Neural progenitor cell (in vitro differentiated cells): ENCODE data around the gene RBM25. TPM values are rescaled to one million over a fixed set of nuclear protein-coding genes. Genes with fewer than 3 reads are reported as not detected.

ENCODE experiments used
- DNase-seq: peaks from one replicate; pipeline ENCODE4 v3.0.0-alpha.2; 2016; ENCODE audit warnings: low spot score
- H2AFZ ChIP-seq: fragments of 200-600 bp; sonication (generic); replicated peaks from 2 replicates; pipeline ENCODE4 v1.6.1; 2016; ENCODE audit warnings: antibody characterized with exemption
- H3F3A ChIP-seq: fragments of 200-600 bp; sonication (generic); 2 replicates; pipeline ENCODE4 v1.6.1; 2016; ENCODE audit warnings: antibody characterized with exemption, low read depth
- H3K27ac ChIP-seq: fragments of 200-600 bp; sonication (generic); 2 replicates; pipeline ENCODE4 v1.5.1; 2016; ENCODE audit warnings: mild to moderate bottlenecking
- H3K27me3 ChIP-seq: fragments of 200-600 bp; sonication (generic); 2 replicates; pipeline ENCODE4 v1.6.1; 2016; ENCODE audit warnings: mild to moderate bottlenecking, moderate library complexity
- H3K36me3 ChIP-seq: fragments of 200-600 bp; sonication (generic); 2 replicates; pipeline ENCODE4 v1.5.1; 2016
- H3K4me1 ChIP-seq: fragments of 200-600 bp; sonication (generic); 2 replicates; pipeline ENCODE4 v1.6.1; 2016; ENCODE audit warnings: mixed run types
- H3K4me2 ChIP-seq: fragments of 200-600 bp; sonication (generic); 2 replicates; pipeline ENCODE4 v1.6.1; 2016
- H3K4me3 ChIP-seq: fragments of 200-600 bp; sonication (generic); 2 replicates; pipeline ENCODE4 v1.5.1; 2016
- H3K79me2 ChIP-seq: fragments of 200-600 bp; sonication (generic); 2 replicates; pipeline ENCODE4 v1.6.1; 2016; ENCODE audit warnings: low read depth
- H3K9ac ChIP-seq: fragments of 200-600 bp; sonication (generic); 2 replicates; pipeline ENCODE4 v1.6.1; 2016
- H3K9me3 ChIP-seq: fragments of 200-600 bp; sonication (generic); 2 replicates; pipeline ENCODE4 v1.5.1; 2016; ENCODE audit warnings: low read depth
- H4K20me1 ChIP-seq: fragments of 200-600 bp; sonication (generic); 2 replicates; pipeline ENCODE4 v1.6.1; 2016; ENCODE audit warnings: low read depth
- H3K27ac Mint-ChIP-seq: 3 replicates; pipeline ENCODE4 v1.8.0; 2021; ENCODE audit warnings: mixed read lengths
- H3K27me3 Mint-ChIP-seq: 2 replicates; pipeline ENCODE4 v1.8.0; 2022; ENCODE audit warnings: low read depth, mild to moderate bottlenecking, inconsistent platforms, moderate library complexity, mixed read lengths; ENCODE audit not compliant: insufficient read depth
- H3K36me3 Mint-ChIP-seq: 3 replicates; pipeline ENCODE4 v1.8.0; 2021; ENCODE audit warnings: mixed read lengths
- H3K4me1 Mint-ChIP-seq: 3 replicates; pipeline ENCODE4 v1.8.0; 2021; ENCODE audit warnings: mixed read lengths
- H3K4me3 Mint-ChIP-seq: 3 replicates; pipeline ENCODE4 v1.8.0; 2021; ENCODE audit warnings: mild to moderate bottlenecking, moderate library complexity, mixed read lengths
- H3K9me3 Mint-ChIP-seq: 3 replicates; pipeline ENCODE4 v1.8.0; 2020; ENCODE audit warnings: mixed read lengths
- EZH2 ChIP-seq: fragments of 200-600 bp; sonication (generic); IDR thresholded peaks from 2 replicates; pipeline ENCODE4 v1.6.1; 2017; ENCODE audit warnings: antibody characterized with exemption, mild to moderate bottlenecking, moderate library complexity
- EZH2phosphoT487 ChIP-seq: fragments of 200-600 bp; sonication (generic); IDR thresholded peaks from 2 replicates; pipeline ENCODE4 v1.6.1; 2017; ENCODE audit warnings: antibody characterized with exemption
- total RNA-seq: library from RNA; depleted of rRNA; stranded (reverse); fragments of >200 nt; gene quantifications from 2 replicates; pipeline ENCODE4 v1.2.3, GENCODE V29; 2015; ENCODE audit warnings: low replicate concordance
- TF ChIP-seq, protein P1 (sequence below): fragments of 200-600 bp; sonication (generic); IDR thresholded peaks from 2 replicates; pipeline ENCODE4 v1.5.1; 2017; ENCODE audit warnings: antibody characterized with exemption, mild to moderate bottlenecking

Gene RBM25
- total RNA-seq, 1 donor from 2014 or later: 162 TPM

DNA sequence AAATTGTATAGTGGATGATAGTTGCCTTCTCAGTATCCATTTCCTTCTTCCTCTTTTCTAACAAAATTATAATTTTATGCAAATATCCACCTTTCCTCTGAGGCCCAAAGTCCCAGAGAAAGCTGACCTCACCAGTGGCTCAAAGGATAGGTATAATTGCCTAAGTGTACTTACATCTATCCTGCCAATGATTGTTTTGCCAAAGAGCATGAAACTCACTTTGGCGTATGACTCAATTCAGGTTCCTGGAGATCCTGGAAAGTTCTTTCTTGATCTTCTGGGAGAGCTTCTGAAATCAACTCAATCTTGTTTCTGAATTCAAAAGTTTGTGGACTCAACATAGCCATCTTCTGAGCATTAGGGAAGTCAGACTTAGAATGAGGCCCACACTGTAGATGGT is 10.5 kb upstream of the RBM25 start:
- no peak for DNase-seq
- no peak overlapping the region for H3K4me3 Mint-ChIP-seq

DNA sequence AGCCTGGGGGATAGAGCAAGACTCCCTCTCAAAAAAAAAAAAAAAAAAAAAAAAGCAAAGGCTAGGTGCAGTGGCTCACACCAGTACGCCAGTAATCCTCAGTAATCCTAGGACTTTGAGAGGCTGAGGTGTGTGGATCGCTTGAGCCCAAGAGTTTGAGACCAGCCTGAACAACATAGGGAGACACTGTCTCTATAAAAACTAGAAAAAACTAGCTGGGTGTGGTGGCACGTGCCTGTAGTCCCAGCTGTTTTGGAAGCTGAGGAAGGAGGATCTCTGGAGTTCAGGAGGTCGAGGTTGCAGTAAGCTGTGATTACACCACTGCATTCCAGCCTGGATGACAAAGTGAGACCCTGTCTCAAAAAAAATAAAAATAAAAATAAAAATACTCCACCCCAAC is 8.9 kb upstream of the RBM25 start:
- H3K4me1 ChIP-seq: no peaks in the 10 kb centered on the region

More for the DNA sequence above, 10.5 kb upstream of the RBM25 start:
- H2AFZ ChIP-seq: no peak overlapping the region
- H3K27ac ChIP-seq: no peak overlapping the region
- no peaks in the 10 kb centered on the region for H3K9me3 ChIP-seq
- H3K27ac Mint-ChIP-seq: no peak overlapping the region
- TF ChIP-seq, protein P1, sequence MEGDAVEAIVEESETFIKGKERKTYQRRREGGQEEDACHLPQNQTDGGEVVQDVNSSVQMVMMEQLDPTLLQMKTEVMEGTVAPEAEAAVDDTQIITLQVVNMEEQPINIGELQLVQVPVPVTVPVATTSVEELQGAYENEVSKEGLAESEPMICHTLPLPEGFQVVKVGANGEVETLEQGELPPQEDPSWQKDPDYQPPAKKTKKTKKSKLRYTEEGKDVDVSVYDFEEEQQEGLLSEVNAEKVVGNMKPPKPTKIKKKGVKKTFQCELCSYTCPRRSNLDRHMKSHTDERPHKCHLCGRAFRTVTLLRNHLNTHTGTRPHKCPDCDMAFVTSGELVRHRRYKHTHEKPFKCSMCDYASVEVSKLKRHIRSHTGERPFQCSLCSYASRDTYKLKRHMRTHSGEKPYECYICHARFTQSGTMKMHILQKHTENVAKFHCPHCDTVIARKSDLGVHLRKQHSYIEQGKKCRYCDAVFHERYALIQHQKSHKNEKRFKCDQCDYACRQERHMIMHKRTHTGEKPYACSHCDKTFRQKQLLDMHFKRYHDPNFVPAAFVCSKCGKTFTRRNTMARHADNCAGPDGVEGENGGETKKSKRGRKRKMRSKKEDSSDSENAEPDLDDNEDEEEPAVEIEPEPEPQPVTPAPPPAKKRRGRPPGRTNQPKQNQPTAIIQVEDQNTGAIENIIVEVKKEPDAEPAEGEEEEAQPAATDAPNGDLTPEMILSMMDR: no peak
- no peak for TF ChIP-seq EZH2
- TF ChIP-seq EZH2phosphoT487: no peak
- H3K9me3 Mint-ChIP-seq: no peaks in the 10 kb centered on the region
- H3K4me1 Mint-ChIP-seq: no peaks in the 10 kb centered on the region
- H3K79me2 ChIP-seq: no peaks in the 10 kb centered on the region
- H3K27me3 Mint-ChIP-seq: peaks cover 2% of the 10 kb centered on the region
- no peak overlapping the region for H3K9ac ChIP-seq
- no peak overlapping the region for H3K4me2 ChIP-seq
- H3F3A ChIP-seq: no peaks in the 10 kb centered on the region
- no peaks in the 10 kb centered on the region for H3K4me1 ChIP-seq
- no peaks in the 10 kb centered on the region for H3K36me3 Mint-ChIP-seq
- no peaks in the 10 kb centered on the region for H4K20me1 ChIP-seq
- no peaks in the 10 kb centered on the region for H3K27me3 ChIP-seq
- H3K4me3 ChIP-seq: no peak overlapping the region
- no peaks in the 10 kb centered on the region for H3K36me3 ChIP-seq

DNA sequence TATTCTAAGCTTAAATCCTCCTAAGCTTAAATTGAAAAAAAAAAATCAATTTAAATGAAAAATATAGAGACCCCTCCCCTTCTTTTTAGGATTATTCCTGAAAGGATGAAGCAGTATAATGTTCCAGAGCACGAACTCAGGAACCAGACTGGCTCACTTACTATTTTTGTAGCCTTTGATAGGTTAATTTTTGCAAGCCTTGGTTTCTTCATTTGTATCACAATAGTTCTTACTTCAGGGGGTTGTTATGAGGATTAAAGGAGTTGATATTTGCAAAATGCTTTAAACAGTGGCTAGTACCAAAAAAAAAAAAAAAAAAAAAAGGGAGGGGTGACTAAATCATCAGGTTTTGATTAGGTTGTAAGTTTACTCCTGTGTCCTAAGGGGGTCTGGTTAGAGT is 3.1 kb upstream of the RBM25 start:
- Histone ChIP-seq H3K79me2 (peaks cover 22% of the 10 kb centered on the region), H4K20me1 (peaks cover 14% of the 10 kb centered on the region), H3F3A (peaks cover 10% of the 10 kb centered on the region), H3K9me3 (no peaks in the 10 kb centered on the region), H3K9ac (no peak overlapping the region), H3K27me3 (no peaks in the 10 kb centered on the region), H3K4me3 (no peak overlapping the region), H3K27ac (no peak overlapping the region), H3K4me1 (peaks cover 10% of the 10 kb centered on the region), H2AFZ (no peak overlapping the region), H3K4me2 (no peak overlapping the region), H3K36me3 (no peaks in the 10 kb centered on the region)
- no peak overlapping the region for H3K27ac Mint-ChIP-seq
- DNase-seq: no peak
- H3K9me3 Mint-ChIP-seq: no peaks in the 10 kb centered on the region
- H3K27me3 Mint-ChIP-seq: peaks cover 7% of the 10 kb centered on the region
- H3K4me1 Mint-ChIP-seq: peaks cover 10% of the 10 kb centered on the region
- H3K36me3 Mint-ChIP-seq: no peaks in the 10 kb centered on the region
- no peak for TF ChIP-seq EZH2
- TF ChIP-seq, protein P1: no peak
- TF ChIP-seq EZH2phosphoT487: no peak
- no peak overlapping the region for H3K4me3 Mint-ChIP-seq

More for the DNA sequence above, 8.9 kb upstream of the RBM25 start:
- H3K9ac ChIP-seq: no peak overlapping the region
- H3F3A ChIP-seq: no peaks in the 10 kb centered on the region
- H3K79me2 ChIP-seq: no peaks in the 10 kb centered on the region
- no peak overlapping the region for H3K4me3 Mint-ChIP-seq
- peak; percentile 26 for DNase-seq
- H4K20me1 ChIP-seq: no peaks in the 10 kb centered on the region
- H3K4me1 Mint-ChIP-seq: no peaks in the 10 kb centered on the region
- H3K4me2 ChIP-seq: no peak overlapping the region
- H3K36me3 Mint-ChIP-seq: no peaks in the 10 kb centered on the region
- no peaks in the 10 kb centered on the region for H3K9me3 Mint-ChIP-seq
- H3K4me3 ChIP-seq: no peak overlapping the region
- H3K27me3 Mint-ChIP-seq: peaks cover 2% of the 10 kb centered on the region
- no peak overlapping the region for H3K27ac Mint-ChIP-seq
- H3K9me3 ChIP-seq: no peaks in the 10 kb centered on the region
- H3K27ac ChIP-seq: no peak overlapping the region
- H3K27me3 ChIP-seq: no peaks in the 10 kb centered on the region
- H2AFZ ChIP-seq: no peak overlapping the region
- TF ChIP-seq EZH2 (no peak), EZH2phosphoT487 (no peak)
- TF ChIP-seq, protein P1: no peak
- H3K36me3 ChIP-seq: no peaks in the 10 kb centered on the region
